Omental fat pad (tissue), 4 donors: ENCODE measurements around the gene DGKZ. TPM values are rescaled to one million over a fixed set of nuclear protein-coding genes. Genes with fewer than 3 reads are reported as not detected.

Source experiments
- ATAC-seq: fragments of 150-250 bp; one replicate; pipeline ENCODE4 v1.9.1; 2016; ENCODE audit warnings: mild to moderate bottlenecking, moderate library complexity; ENCODE audit not compliant: low FRiP score
- DNase-seq: peaks from one replicate; pipeline ENCODE4 v3.0.0-alpha.2; 2019; ENCODE audit warnings: low spot score
- CTCF ChIP-seq, 3 donors: fragments of 450-650 bp; IDR thresholded peaks; one replicate each; pipeline ENCODE4 v1.5.1; 2016 to 2017; ENCODE audit warnings: antibody characterized with exemption in 3 of 3, mild to moderate bottlenecking in 3 of 3, moderate library complexity in 2 of 3
- total RNA-seq, 4 donors: library from RNA; depleted of rRNA; stranded (reverse); fragments of >200 nt; gene quantifications; one replicate each; pipeline ENCODE4 v1.1.0, GENCODE V29; 2016

DGKZ gene
- total RNA-seq, 4 donors from 2014 or later: 29.2 to 79.4 (median 63.3) TPM

GRCh38 chr11:46333394-46333947 is 13.8 kb upstream of the DGKZ start:
- DNase-seq: no peak
- no peak for TF ChIP-seq CTCF (IDR thresholded peaks at IDR 0.05)
- no peak for ATAC-seq

GRCh38 chr11:46334211-46334610 is 13.1 kb upstream of the DGKZ start:
- TF ChIP-seq CTCF (IDR thresholded peaks at IDR 0.05): no peak
- ATAC-seq (no peak), DNase-seq (no peak)

- ATAC-seq: no peak
- TF ChIP-seq CTCF (IDR thresholded peaks at IDR 0.05): no peak
Measured at GRCh38 chr11:46335271-46335670, 12.0 kb upstream of the DGKZ start.

GRCh38 chr11:46335890-46336562 is 11.2 kb upstream of the DGKZ start:
- DNase-seq (no peak), ATAC-seq (no peak)
- TF ChIP-seq CTCF (IDR thresholded peaks at IDR 0.05): no peak

More at GRCh38 chr11:46335271-46335670, 12.0 kb upstream of the DGKZ start:
- no peak for DNase-seq

- TF ChIP-seq CTCF (IDR thresholded peaks at IDR 0.05): no peak
- DNase-seq (no peak), ATAC-seq (no peak)
Measured at GRCh38 chr11:46336563-46337180, 10.6 kb upstream of the DGKZ start.

- DNase-seq (no peak), ATAC-seq (no peak)
- TF ChIP-seq CTCF (IDR thresholded peaks at IDR 0.05): no peak
Measured at GRCh38 chr11:46337626-46338345, 9.5 kb upstream of the DGKZ start.
